Measurements from ENCODE around the gene ATP6V0B. TPM values are rescaled to one million over a fixed set of nuclear protein-coding genes. Genes with fewer than 3 reads are reported as not detected.

ATP6V0B gene
- total RNA-seq, 1 donor from 2014 or later: 75.5 TPM

- Mint-ChIP-seq H3K4me3 (peak overlapping the region; percentile 84), H3K27ac (peak overlapping the region; percentile 43), H3K4me1 (peaks cover 45% of the 10 kb centered on the region), H3K9me3 (no peaks in the 10 kb centered on the region), H3K27me3 (no peaks in the 10 kb centered on the region), H3K36me3 (ENCODE audit: low read depth) (peaks cover 23% of the 10 kb centered on the region)
- ChIA-PET CTCF (no interaction called here), POLR2A (no interaction called here)
- DNase-seq (no peak), ATAC-seq (ENCODE audit: low read depth) (no peak)
- TF ChIP-seq, protein P1, sequence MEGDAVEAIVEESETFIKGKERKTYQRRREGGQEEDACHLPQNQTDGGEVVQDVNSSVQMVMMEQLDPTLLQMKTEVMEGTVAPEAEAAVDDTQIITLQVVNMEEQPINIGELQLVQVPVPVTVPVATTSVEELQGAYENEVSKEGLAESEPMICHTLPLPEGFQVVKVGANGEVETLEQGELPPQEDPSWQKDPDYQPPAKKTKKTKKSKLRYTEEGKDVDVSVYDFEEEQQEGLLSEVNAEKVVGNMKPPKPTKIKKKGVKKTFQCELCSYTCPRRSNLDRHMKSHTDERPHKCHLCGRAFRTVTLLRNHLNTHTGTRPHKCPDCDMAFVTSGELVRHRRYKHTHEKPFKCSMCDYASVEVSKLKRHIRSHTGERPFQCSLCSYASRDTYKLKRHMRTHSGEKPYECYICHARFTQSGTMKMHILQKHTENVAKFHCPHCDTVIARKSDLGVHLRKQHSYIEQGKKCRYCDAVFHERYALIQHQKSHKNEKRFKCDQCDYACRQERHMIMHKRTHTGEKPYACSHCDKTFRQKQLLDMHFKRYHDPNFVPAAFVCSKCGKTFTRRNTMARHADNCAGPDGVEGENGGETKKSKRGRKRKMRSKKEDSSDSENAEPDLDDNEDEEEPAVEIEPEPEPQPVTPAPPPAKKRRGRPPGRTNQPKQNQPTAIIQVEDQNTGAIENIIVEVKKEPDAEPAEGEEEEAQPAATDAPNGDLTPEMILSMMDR (IDR thresholded peaks at IDR 0.05): no peak
- intact Hi-C loops (cut with micrococcal nuclease): loop anchor here (10.0 kb wide), 4 partner anchors 235 to 1645 kb away; partner anchors contain the start of genes CDC20, DMAP1, FOXJ3 and PPCS
Measured at GRCh38 chr1:43979528-43980254, 4.9 kb downstream of the ATP6V0B start.

GRCh38 chr1:43980255-43981134 is 5.7 kb downstream of the ATP6V0B start:
- no peak overlapping the region for H3K27ac Mint-ChIP-seq
- intact Hi-C loops (cut with micrococcal nuclease): no loop called here
- ChIA-PET CTCF (no interaction called here), POLR2A (no interaction called here)
- TF ChIP-seq, protein P1 (IDR thresholded peaks at IDR 0.05): no peak
- no peaks in the 10 kb centered on the region for H3K9me3 Mint-ChIP-seq
- ATAC-seq (ENCODE audit: low read depth) (no peak), DNase-seq (no peak)
- peaks cover 42% of the 10 kb centered on the region for H3K4me1 Mint-ChIP-seq
- peak overlapping the region; percentile 84 for H3K4me3 Mint-ChIP-seq
- peaks cover 21% of the 10 kb centered on the region for H3K36me3 Mint-ChIP-seq (ENCODE audit: low read depth)
- H3K27me3 Mint-ChIP-seq: no peaks in the 10 kb centered on the region

- Mint-ChIP-seq H3K9me3 (no peaks in the 10 kb centered on the region), H3K27ac (no peak overlapping the region), H3K27me3 (no peaks in the 10 kb centered on the region), H3K4me1 (peaks cover 36% of the 10 kb centered on the region), H3K36me3 (ENCODE audit: low read depth) (peaks cover 21% of the 10 kb centered on the region), H3K4me3 (peak overlapping the region; percentile 84)
- ChIA-PET POLR2A (no interaction called here), CTCF (no interaction called here)
- ATAC-seq (ENCODE audit: low read depth): no peak
- no peak for DNase-seq
- TF ChIP-seq, protein P1 (IDR thresholded peaks at IDR 0.05): no peak
- intact Hi-C loops (cut with micrococcal nuclease): no loop called here
Measured at GRCh38 chr1:43981135-43981491, 6.4 kb downstream of the ATP6V0B start.

- DNase-seq (no peak), ATAC-seq (ENCODE audit: low read depth) (no peak)
- no peaks in the 10 kb centered on the region for H3K9me3 Mint-ChIP-seq
- ChIA-PET POLR2A (no interaction called here), CTCF (no interaction called here)
- no peak overlapping the region for H3K4me3 Mint-ChIP-seq
- H3K4me1 Mint-ChIP-seq: peaks cover 32% of the 10 kb centered on the region
- TF ChIP-seq, protein P1 (IDR thresholded peaks at IDR 0.05): no peak
- intact Hi-C loops (cut with micrococcal nuclease): no loop called here
- H3K27me3 Mint-ChIP-seq: no peaks in the 10 kb centered on the region
- peaks cover 16% of the 10 kb centered on the region for H3K36me3 Mint-ChIP-seq (ENCODE audit: low read depth)
- no peak overlapping the region for H3K27ac Mint-ChIP-seq
Measured at GRCh38 chr1:43981636-43982035, 6.9 kb downstream of the ATP6V0B start.

- TF ChIP-seq, protein P1 (IDR thresholded peaks at IDR 0.05): no peak
- ATAC-seq (ENCODE audit: low read depth): no peak
- ChIA-PET CTCF (no interaction called here), POLR2A (no interaction called here)
- Mint-ChIP-seq H3K27ac (no peak overlapping the region), H3K9me3 (no peaks in the 10 kb centered on the region), H3K27me3 (no peaks in the 10 kb centered on the region), H3K4me1 (peaks cover 25% of the 10 kb centered on the region), H3K4me3 (no peak overlapping the region), H3K36me3 (ENCODE audit: low read depth) (peaks cover 10% of the 10 kb centered on the region)
- intact Hi-C loops (cut with micrococcal nuclease): no loop called here
- DNase-seq: no peak
Measured at GRCh38 chr1:43982241-43982640, 7.5 kb downstream of the ATP6V0B start.
